Activated T-cell treated with anti-CD3 and anti-CD28 coated beads, Interleukin-2, amount 50 U/mL, for 24 hours (primary cell): Measurements from ENCODE around the gene WDR11.

ENCODE experiments used
- DNase-seq: peaks from one replicate; pipeline ENCODE4 v3.0.0-alpha.2; 2020
- H3K27ac Mint-ChIP-seq: 2 replicates; pipeline ENCODE4 v1.8.0; 2020; ENCODE audit warnings: mild to moderate bottlenecking, mixed read lengths
- H3K27me3 Mint-ChIP-seq: 2 replicates; pipeline ENCODE4 v1.8.0; 2020; ENCODE audit warnings: mixed read lengths
- H3K36me3 Mint-ChIP-seq: 2 replicates; pipeline ENCODE4 v1.8.0; 2020; ENCODE audit warnings: low read depth, mixed read lengths
- H3K4me1 Mint-ChIP-seq: 2 replicates; pipeline ENCODE4 v1.8.0; 2020; ENCODE audit warnings: low read depth, mixed read lengths
- H3K4me3 Mint-ChIP-seq: 2 replicates; pipeline ENCODE4 v1.8.0; 2020; ENCODE audit warnings: mild to moderate bottlenecking, moderate library complexity, mixed read lengths
- H3K9me3 Mint-ChIP-seq: 2 replicates; pipeline ENCODE4 v1.8.0; 2020; ENCODE audit warnings: mixed read lengths

The WDR11 gene

GRCh38 chr10:120946497-120946896, 95.3 kb downstream of the WDR11 start:
- H3K9me3 Mint-ChIP-seq: no peaks in the 10 kb centered on the region
- no peaks in the 10 kb centered on the region for H3K36me3 Mint-ChIP-seq
- H3K27ac Mint-ChIP-seq: no peak overlapping the region
- peaks cover 14% of the 10 kb centered on the region for H3K4me1 Mint-ChIP-seq
- H3K27me3 Mint-ChIP-seq: peaks cover 52% of the 10 kb centered on the region
- no peak overlapping the region for H3K4me3 Mint-ChIP-seq
- no peak for DNase-seq

GRCh38 chr10:120948889-120949608, 97.9 kb downstream of the WDR11 start:
- Mint-ChIP-seq H3K4me3 (peak overlapping the region; percentile 47), H3K4me1 (peaks cover 7% of the 10 kb centered on the region), H3K27ac (no peak overlapping the region), H3K27me3 (peaks cover 58% of the 10 kb centered on the region), H3K9me3 (peaks cover 8% of the 10 kb centered on the region), H3K36me3 (no peaks in the 10 kb centered on the region)
- DNase-seq: peak; percentile 78

- peaks cover 58% of the 10 kb centered on the region for H3K27me3 Mint-ChIP-seq
- peak overlapping the region; percentile 47 for H3K4me3 Mint-ChIP-seq
- peaks cover 12% of the 10 kb centered on the region for H3K9me3 Mint-ChIP-seq
- DNase-seq: no peak
- H3K36me3 Mint-ChIP-seq: no peaks in the 10 kb centered on the region
- H3K27ac Mint-ChIP-seq: no peak overlapping the region
- peaks cover 7% of the 10 kb centered on the region for H3K4me1 Mint-ChIP-seq
Observed at GRCh38 chr10:120949609-120950031, 98.5 kb downstream of the WDR11 start.

- Mint-ChIP-seq H3K36me3 (no peaks in the 10 kb centered on the region), H3K4me3 (no peak overlapping the region), H3K9me3 (peaks cover 12% of the 10 kb centered on the region), H3K27me3 (peaks cover 63% of the 10 kb centered on the region), H3K27ac (no peak overlapping the region), H3K4me1 (peaks cover 7% of the 10 kb centered on the region)
- no peak for DNase-seq
Observed at GRCh38 chr10:120950051-120950561, 98.9 kb downstream of the WDR11 start.

GRCh38 chr10:120951288-120951687, 100.1 kb downstream of the WDR11 start:
- Mint-ChIP-seq H3K27ac (no peak overlapping the region), H3K27me3 (peaks cover 71% of the 10 kb centered on the region), H3K4me1 (peaks cover 7% of the 10 kb centered on the region), H3K4me3 (no peak overlapping the region), H3K36me3 (no peaks in the 10 kb centered on the region), H3K9me3 (peaks cover 12% of the 10 kb centered on the region)
- no peak for DNase-seq

DNA sequence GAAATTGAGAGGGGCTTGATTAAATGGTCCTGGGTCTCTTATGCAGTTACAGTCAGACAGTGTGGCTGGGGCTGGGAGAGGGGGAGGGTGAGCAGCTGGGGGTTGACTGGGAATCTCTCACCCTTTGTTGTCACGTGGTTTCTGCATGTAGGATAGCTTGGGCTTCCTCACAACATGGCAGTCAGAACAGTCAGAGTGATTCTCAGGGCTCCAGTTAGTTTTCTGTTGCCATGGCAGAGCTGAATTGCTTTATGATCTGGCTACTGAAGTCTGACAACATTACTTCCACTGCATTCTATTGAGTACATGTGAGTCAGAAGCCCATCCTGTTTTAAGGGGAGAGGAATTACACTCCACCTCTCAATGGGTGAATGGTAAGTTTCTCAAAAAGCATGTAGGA, 102.7 kb downstream of the WDR11 start:
- Mint-ChIP-seq H3K36me3 (no peaks in the 10 kb centered on the region), H3K27me3 (peaks cover 57% of the 10 kb centered on the region), H3K4me3 (no peak overlapping the region), H3K9me3 (peaks cover 12% of the 10 kb centered on the region), H3K27ac (no peak overlapping the region), H3K4me1 (peaks cover 5% of the 10 kb centered on the region)
- no peak for DNase-seq
